Neural cell (in vitro differentiated cells): ENCODE data around the gene RNF227.

ENCODE experiments used
- EZH2 ChIP-seq: fragments of 200-600, 300-800 bp; shearing (Covaris generic), sonication (generic); IDR thresholded peaks from 2 replicates; pipeline ENCODE4 v1.6.1; 2014; ENCODE audit warnings: antibody characterized with exemption, low read length, borderline replicate concordance, mild to moderate bottlenecking; ENCODE audit not compliant: insufficient read depth, poor library complexity, severe bottlenecking
- SMC3 ChIP-seq: fragments of 450-650 bp; conservative IDR thresholded peaks from 2 replicates; pipeline ENCODE4 v1.6.1; 2014; ENCODE audit warnings: antibody characterized with exemption, mild to moderate bottlenecking, moderate library complexity; ENCODE audit not compliant: poor library complexity
- TF ChIP-seq, protein P1 (sequence below): fragments of 450-650 bp; IDR thresholded peaks from 2 replicates; pipeline ENCODE4 v1.5.1; 2014; ENCODE audit warnings: antibody characterized with exemption, mild to moderate bottlenecking, moderate library complexity; ENCODE audit not compliant: poor library complexity, severe bottlenecking
- TF ChIP-seq, protein P2 (sequence below): IDR thresholded peaks from 2 replicates; pipeline ENCODE4 v1.6.1; 2012; ENCODE audit warnings: borderline replicate concordance

DNA sequence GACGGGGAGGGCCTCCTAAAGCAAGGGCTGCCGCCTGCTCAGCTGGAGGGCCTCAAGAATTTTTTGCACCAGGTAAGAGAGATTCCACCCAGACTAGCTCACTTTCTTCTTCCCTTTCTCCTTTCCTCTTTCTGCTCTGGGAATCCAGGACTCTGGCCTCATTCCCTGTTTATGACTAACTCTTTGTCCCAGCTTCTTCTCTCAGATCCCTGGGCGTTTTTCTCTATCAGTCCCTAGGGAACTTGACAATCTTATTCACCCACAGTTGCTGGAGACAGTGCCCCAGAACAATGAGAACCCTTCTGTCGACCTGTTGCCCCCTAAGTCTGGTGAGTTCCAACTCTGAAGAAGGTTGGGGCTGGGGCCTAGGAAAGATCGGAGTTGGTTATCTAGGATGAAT is 31.6 kb upstream of the RNF227 start:
- TF ChIP-seq, protein P1, sequence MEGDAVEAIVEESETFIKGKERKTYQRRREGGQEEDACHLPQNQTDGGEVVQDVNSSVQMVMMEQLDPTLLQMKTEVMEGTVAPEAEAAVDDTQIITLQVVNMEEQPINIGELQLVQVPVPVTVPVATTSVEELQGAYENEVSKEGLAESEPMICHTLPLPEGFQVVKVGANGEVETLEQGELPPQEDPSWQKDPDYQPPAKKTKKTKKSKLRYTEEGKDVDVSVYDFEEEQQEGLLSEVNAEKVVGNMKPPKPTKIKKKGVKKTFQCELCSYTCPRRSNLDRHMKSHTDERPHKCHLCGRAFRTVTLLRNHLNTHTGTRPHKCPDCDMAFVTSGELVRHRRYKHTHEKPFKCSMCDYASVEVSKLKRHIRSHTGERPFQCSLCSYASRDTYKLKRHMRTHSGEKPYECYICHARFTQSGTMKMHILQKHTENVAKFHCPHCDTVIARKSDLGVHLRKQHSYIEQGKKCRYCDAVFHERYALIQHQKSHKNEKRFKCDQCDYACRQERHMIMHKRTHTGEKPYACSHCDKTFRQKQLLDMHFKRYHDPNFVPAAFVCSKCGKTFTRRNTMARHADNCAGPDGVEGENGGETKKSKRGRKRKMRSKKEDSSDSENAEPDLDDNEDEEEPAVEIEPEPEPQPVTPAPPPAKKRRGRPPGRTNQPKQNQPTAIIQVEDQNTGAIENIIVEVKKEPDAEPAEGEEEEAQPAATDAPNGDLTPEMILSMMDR: no peak
- TF ChIP-seq SMC3 (no peak), EZH2 (no peak)
- TF ChIP-seq, protein P2, sequence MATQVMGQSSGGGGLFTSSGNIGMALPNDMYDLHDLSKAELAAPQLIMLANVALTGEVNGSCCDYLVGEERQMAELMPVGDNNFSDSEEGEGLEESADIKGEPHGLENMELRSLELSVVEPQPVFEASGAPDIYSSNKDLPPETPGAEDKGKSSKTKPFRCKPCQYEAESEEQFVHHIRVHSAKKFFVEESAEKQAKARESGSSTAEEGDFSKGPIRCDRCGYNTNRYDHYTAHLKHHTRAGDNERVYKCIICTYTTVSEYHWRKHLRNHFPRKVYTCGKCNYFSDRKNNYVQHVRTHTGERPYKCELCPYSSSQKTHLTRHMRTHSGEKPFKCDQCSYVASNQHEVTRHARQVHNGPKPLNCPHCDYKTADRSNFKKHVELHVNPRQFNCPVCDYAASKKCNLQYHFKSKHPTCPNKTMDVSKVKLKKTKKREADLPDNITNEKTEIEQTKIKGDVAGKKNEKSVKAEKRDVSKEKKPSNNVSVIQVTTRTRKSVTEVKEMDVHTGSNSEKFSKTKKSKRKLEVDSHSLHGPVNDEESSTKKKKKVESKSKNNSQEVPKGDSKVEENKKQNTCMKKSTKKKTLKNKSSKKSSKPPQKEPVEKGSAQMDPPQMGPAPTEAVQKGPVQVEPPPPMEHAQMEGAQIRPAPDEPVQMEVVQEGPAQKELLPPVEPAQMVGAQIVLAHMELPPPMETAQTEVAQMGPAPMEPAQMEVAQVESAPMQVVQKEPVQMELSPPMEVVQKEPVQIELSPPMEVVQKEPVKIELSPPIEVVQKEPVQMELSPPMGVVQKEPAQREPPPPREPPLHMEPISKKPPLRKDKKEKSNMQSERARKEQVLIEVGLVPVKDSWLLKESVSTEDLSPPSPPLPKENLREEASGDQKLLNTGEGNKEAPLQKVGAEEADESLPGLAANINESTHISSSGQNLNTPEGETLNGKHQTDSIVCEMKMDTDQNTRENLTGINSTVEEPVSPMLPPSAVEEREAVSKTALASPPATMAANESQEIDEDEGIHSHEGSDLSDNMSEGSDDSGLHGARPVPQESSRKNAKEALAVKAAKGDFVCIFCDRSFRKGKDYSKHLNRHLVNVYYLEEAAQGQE: no peak
